ENCODE results near the gene WDR59.
A peak's percentile ranks its signal among the peaks of the same experiment; 100 is the strongest.
"Not testable (repeated sequence)": the region's sequence is repeated elsewhere in the genome, so short reads cannot be mapped to it uniquely, and the experiment has no call there.

WDR59 gene

GRCh38 chr16:75019007-75019406, 34.1 kb upstream of the WDR59 start:
- TF ChIP-seq GATA1 (IDR thresholded peaks at IDR 0.05; ENCODE audit: low read depth, low read length) (no peak), POLR2A (IDR thresholded peaks at IDR 0.05; ENCODE audit: low read length) (no peak)
- DNase-seq = no peak

GRCh38 chr16:75017670-75018525, 33.0 kb upstream of the WDR59 start:
- DNase-seq = no peak
- TF ChIP-seq GATA1 (IDR thresholded peaks at IDR 0.05; ENCODE audit: low read depth, low read length) (no peak), POLR2A (IDR thresholded peaks at IDR 0.05; ENCODE audit: low read length) (no peak)

- not testable (repeated sequence) for DNase-seq
Measured at GRCh38 chr16:75016451-75017081, 31.6 kb upstream of the WDR59 start.

- DNase-seq = no peak
- TF ChIP-seq POLR2A (IDR thresholded peaks at IDR 0.05; ENCODE audit: low read length) = no peak
- TF ChIP-seq GATA1 (IDR thresholded peaks at IDR 0.05; ENCODE audit: low read depth, low read length) = no peak
Measured at GRCh38 chr16:75014318-75014717, 29.4 kb upstream of the WDR59 start.

- peak; percentile 43 to 61 for DNase-seq
Measured at GRCh38 chr16:75013123-75013522, 28.2 kb upstream of the WDR59 start.

- no peak for DNase-seq
- no peak for TF ChIP-seq GATA1 (IDR thresholded peaks at IDR 0.05; ENCODE audit: low read depth, low read length)
- TF ChIP-seq POLR2A (IDR thresholded peaks at IDR 0.05; ENCODE audit: low read length) = peak; percentile 5
Measured at GRCh38 chr16:75012380-75013081, 27.6 kb upstream of the WDR59 start.

- no peak for TF ChIP-seq GATA1 (IDR thresholded peaks at IDR 0.05; ENCODE audit: low read depth, low read length)
- peak; percentile 35 for TF ChIP-seq POLR2A (IDR thresholded peaks at IDR 0.05; ENCODE audit: low read length)
- peak; percentile 71 to 81 for DNase-seq
Measured at GRCh38 chr16:75011634-75012307, 26.8 kb upstream of the WDR59 start.

GRCh38 chr16:75010427-75010826, 25.5 kb upstream of the WDR59 start:
- no peak for TF ChIP-seq POLR2A (IDR thresholded peaks at IDR 0.05; ENCODE audit: low read length)
- no peak for TF ChIP-seq GATA1 (IDR thresholded peaks at IDR 0.05; ENCODE audit: low read depth, low read length)
- DNase-seq = no peak

GRCh38 chr16:75007443-75007842, 22.5 kb upstream of the WDR59 start:
- DNase-seq = no peak
- TF ChIP-seq POLR2A (IDR thresholded peaks at IDR 0.05; ENCODE audit: low read length) (no peak), GATA1 (IDR thresholded peaks at IDR 0.05; ENCODE audit: low read depth, low read length) (no peak)

- TF ChIP-seq POLR2A (IDR thresholded peaks at IDR 0.05; ENCODE audit: low read length) (no peak), GATA1 (IDR thresholded peaks at IDR 0.05; ENCODE audit: low read depth, low read length) (no peak)
- no peak for DNase-seq
Measured at GRCh38 chr16:75005697-75006096, 20.8 kb upstream of the WDR59 start.

GRCh38 chr16:75004460-75004859, 19.5 kb upstream of the WDR59 start:
- no peak for DNase-seq
- TF ChIP-seq GATA1 (IDR thresholded peaks at IDR 0.05; ENCODE audit: low read depth, low read length) (no peak), POLR2A (IDR thresholded peaks at IDR 0.05; ENCODE audit: low read length) (no peak)

GRCh38 chr16:75003931-75004330, 19.0 kb upstream of the WDR59 start:
- DNase-seq = no peak
- TF ChIP-seq POLR2A (IDR thresholded peaks at IDR 0.05; ENCODE audit: low read length) (no peak), GATA1 (IDR thresholded peaks at IDR 0.05; ENCODE audit: low read depth, low read length) (no peak)

- no peak for TF ChIP-seq GATA1 (IDR thresholded peaks at IDR 0.05; ENCODE audit: low read depth, low read length)
- TF ChIP-seq POLR2A (IDR thresholded peaks at IDR 0.05; ENCODE audit: low read length) = no peak
- DNase-seq = peak in 1 of 2 experiments; percentile 48
Measured at GRCh38 chr16:75002474-75002873, 17.6 kb upstream of the WDR59 start.

- DNase-seq = peak; percentile 57 to 71
- no peak for TF ChIP-seq GATA1 (IDR thresholded peaks at IDR 0.05; ENCODE audit: low read depth, low read length)
- TF ChIP-seq POLR2A (IDR thresholded peaks at IDR 0.05; ENCODE audit: low read length) = peak; percentile 24
Measured at GRCh38 chr16:75000481-75001081, 15.7 kb upstream of the WDR59 start.
